ENCODE measurements around the gene WWTR1. TPM values are rescaled to one million over a fixed set of nuclear protein-coding genes. Genes with fewer than 3 reads are reported as not detected.

Gene WWTR1
- total and polyA plus RNA-seq, 2 of the 8 experiments (the other 6 are each of a cell fraction or from before 2014, with no cell fraction given), result 15.7 to 18.6 TPM

DNA sequence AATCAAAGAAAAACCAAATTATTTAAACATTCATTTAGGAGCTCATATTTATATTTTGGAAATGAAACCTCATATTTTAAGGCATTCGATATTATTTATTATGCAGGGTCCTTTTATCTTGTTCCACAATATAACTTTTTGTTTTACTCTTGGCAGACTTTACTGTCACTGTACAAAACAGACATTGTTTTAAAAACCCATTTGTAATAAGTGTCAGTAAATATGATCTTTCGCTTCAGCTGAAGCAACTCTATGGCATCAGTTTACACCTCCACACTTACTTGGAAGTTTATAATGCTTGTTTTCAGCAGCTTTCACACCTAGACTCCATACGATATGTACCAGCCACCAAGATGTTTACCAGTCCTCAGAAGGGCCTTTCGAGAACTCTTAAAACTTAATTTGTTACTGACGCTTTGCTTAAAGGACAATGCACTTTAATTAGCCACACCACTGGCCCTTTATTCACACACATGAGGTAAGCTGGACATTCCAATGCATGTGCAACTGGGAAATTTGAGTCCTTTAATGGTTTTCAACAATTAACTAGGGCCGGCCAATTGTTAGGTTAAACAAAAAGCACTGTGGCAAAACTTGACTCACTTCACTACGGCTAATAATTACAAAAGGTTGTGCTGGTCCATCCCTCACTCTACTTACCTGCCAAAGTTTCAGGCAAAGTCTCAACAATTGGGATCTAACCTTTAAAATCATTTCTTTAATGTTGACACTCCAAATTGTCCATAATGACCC, 16.7 kb downstream of the WWTR1 start (continued):
- TF ChIP-seq HDAC2 (IDR thresholded peaks at IDR 0.05; ENCODE audit: borderline replicate concordance in 1 of 2, low read depth in 2 of 2, low read length in 2 of 2), result no peak
- no peak for TF ChIP-seq SAP30 (IDR thresholded peaks at IDR 0.05; ENCODE audit: insufficient read depth, insufficient replicate concordance, low read length)
- TF ChIP-seq BRCA1 (IDR thresholded peaks at IDR 0.05; ENCODE audit: low read depth, low read length), result no peak
- TF ChIP-seq SP4 (IDR thresholded peaks at IDR 0.05; ENCODE audit: low read length), result no peak
